ENCODE measurements around the gene MAD1L1.
A peak's percentile ranks its signal among the peaks of the same experiment; 100 is the strongest.

The MAD1L1 gene

GRCh38 chr7:2139004-2139699 lies 93.6 kb downstream of the MAD1L1 start:
- DNase-seq (ENCODE audit: low spot score): no peak

- no peak for DNase-seq (ENCODE audit: low spot score)
Observed at GRCh38 chr7:2138146-2138765, 94.5 kb downstream of the MAD1L1 start.

DNA sequence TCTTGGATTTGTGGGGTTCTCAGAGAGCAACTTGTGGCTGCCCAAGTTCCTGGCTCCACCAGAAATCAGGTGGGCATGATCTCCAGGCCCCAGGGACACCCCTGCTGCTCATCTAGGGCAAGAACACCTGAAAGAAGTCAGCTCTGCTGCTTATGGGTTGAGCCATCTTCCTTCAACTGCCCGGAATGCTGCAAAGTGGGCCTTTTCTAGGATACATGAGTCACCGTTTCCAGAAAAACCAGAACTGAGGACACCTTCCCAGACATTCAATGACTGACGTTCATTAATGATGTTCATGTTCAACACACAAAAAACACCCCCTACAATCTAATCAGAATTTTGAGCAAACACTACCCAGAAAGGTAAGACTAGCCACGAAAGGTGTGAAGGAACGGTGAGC lies 98.0 kb downstream of the MAD1L1 start:
- no peak for DNase-seq (ENCODE audit: low spot score)

- DNase-seq (ENCODE audit: low spot score): no peak
Observed at GRCh38 chr7:2132243-2132642, 100.5 kb downstream of the MAD1L1 start.

- DNase-seq (ENCODE audit: low spot score): no peak
Observed at GRCh38 chr7:2131800-2132199, 100.9 kb downstream of the MAD1L1 start.

DNA sequence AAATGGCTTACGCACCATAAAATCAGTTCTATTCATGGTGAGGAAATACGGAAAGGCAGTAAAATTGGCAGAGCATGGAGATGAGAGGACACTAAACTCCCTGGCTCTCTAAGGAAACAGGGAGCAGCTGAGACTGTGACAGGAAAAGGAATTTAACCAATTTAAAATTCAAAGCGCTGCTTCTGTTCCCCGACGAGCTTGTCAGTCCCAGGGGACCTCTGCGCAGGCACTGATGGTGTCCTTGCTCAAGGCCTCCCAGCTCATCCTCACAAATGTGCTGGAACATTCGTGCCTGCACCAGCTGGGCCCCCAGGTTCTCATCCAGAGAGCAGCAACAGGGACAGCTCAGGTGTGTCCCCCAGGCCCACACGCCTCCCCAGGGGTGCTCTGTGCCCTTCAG lies 101.4 kb downstream of the MAD1L1 start:
- no peak for DNase-seq (ENCODE audit: low spot score)

GRCh38 chr7:2130096-2130375 lies 102.7 kb downstream of the MAD1L1 start:
- DNase-seq (ENCODE audit: low spot score): no peak

GRCh38 chr7:2129323-2130095 lies 103.2 kb downstream of the MAD1L1 start:
- DNase-seq (ENCODE audit: low spot score): peak; percentile 50

DNA sequence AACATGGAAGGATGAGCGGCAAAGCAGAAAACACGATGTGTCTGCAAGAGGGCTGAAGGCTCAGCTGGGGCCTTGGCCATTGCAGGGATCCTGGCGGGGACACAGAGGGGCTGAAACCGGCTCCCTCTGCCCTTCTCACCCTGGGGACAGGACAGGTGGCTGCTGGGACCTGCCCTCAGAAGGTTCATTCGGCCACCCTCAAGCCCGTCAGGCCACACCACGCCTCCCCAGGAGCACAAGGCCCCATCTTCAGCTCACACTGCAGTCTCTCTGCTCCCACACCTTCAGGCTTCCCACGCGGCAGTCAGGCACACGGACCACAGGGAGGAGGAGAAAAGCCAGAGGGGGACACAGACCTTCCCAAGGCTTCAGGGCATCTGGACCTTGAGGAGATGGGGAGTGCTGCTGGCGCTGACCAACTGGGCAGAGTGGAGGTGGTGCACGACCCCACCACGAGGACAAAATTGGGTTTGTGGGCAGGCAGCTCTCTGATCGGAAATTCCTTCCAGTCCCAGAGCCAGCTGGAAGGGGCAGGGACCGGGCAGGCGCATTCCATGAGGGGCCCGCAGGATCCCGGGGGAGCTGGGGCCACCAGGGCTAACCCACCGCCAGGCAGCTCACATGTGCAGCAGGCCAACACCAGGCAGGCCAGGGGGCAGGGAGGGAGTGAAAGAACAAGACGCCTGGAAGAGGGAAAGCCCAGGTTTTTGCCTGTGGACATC lies 104.0 kb downstream of the MAD1L1 start:
- no peak for DNase-seq (ENCODE audit: low spot score)

DNA sequence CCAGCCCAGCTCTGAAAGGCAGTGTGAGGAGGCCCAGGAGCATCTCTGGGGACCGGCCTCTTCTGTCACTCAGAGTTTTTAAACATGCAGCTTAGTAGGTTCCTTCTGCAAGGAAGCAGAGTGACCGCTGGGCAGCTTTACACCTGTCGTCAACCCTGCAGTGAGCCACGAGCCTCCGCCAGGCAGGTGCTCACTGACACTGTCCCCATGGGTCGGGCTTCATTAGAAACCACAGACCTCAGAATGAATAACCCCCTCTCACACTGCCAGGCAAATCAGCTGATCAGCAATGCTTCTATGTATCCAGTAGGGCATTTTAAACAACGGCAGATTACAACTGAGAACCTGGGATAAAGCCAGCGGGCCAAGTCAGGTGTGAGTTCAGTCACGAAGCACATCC lies 106.1 kb downstream of the MAD1L1 start:
- DNase-seq (ENCODE audit: low spot score): no peak

GRCh38 chr7:2125931-2126330 lies 106.8 kb downstream of the MAD1L1 start:
- no peak for DNase-seq (ENCODE audit: low spot score)

DNA sequence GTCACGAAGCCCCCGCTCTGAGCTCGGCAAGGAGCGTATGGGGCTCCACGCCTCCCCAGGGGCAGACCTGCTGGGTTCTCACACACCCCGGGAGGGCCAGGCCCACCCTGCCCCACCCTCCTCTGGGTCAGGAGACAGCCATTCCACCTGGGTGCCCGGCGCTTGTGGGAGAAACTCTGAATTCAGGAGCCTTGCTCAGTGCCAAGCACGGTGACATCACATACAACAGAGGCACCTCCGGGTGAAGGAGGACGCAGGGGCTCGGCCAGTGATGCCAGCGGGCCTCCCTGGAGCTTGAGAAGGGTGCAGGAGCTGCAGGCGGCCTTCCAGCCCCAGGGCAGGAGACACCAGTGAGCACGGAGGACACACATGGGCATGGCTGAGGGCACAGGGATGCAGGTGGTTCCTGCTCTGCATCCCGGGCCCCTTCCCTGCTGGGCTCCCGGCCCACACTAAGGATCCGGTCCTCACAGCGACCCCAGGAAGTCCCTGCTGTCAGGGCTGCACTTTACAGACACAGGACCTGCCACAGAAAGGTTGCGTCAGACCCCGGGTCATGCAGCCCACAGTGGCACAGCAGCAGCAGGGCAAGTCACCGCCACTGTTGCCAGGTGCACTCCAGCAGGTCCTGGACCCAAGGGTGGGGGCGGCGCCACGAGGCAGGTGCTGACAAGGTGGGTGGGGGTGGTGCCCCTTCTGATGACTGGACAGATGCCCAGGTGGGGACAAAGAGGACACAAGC lies 108.0 kb downstream of the MAD1L1 start:
- DNase-seq (ENCODE audit: low spot score): no peak

GRCh38 chr7:2123916-2124315 lies 108.8 kb downstream of the MAD1L1 start:
- no peak for DNase-seq (ENCODE audit: low spot score)

DNA sequence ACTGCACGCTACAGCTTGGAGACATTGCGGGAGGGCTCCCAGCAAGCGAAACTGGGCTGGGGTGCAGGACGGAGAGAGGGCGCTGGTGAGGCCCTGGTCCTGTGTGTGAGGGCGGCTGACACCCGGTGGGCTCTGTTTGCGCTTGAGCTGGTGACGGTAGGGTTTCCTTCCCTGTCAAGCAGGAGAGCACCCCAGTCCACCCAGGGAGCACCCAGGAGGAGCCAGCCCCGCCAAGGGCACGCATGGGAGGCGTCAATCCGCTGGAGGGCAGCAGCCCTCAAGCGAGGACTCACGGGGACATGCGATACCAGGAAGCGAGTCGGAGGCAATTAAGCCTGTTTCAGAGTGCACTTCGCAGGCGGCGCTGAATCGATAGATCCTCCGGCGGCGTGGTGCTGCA lies 109.4 kb downstream of the MAD1L1 start:
- no peak for DNase-seq (ENCODE audit: low spot score)

DNA sequence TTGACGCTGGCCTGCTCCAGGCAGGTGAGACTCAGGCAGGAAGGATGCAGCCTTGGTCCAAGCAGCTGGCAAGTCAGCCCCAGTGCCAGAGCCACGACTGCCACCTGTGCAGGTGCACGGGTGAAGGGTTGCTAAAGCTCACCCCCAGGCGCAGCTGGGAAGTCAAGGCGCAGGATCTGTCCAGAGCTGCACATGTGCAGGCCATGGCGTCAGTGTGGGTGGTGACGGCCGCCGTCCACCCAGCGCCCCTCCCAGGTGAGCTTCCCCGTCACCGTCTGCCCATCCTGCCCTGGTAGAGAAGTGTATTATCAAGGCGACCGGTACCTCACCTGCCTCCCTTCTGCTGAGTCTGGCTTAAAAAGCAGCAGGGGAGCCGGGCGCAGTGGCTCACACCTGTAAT lies 110.1 kb downstream of the MAD1L1 start:
- DNase-seq (ENCODE audit: low spot score): no peak

GRCh38 chr7:2120841-2121830 lies 111.6 kb downstream of the MAD1L1 start:
- DNase-seq (ENCODE audit: low spot score): no peak

- no peak for DNase-seq (ENCODE audit: low spot score)
Observed at GRCh38 chr7:2120251-2120660, 112.5 kb downstream of the MAD1L1 start.

GRCh38 chr7:2118630-2119190 lies 114.0 kb downstream of the MAD1L1 start:
- no peak for DNase-seq (ENCODE audit: low spot score)

- no peak for DNase-seq (ENCODE audit: low spot score)
Observed at GRCh38 chr7:2118056-2118455, 114.7 kb downstream of the MAD1L1 start.

DNA sequence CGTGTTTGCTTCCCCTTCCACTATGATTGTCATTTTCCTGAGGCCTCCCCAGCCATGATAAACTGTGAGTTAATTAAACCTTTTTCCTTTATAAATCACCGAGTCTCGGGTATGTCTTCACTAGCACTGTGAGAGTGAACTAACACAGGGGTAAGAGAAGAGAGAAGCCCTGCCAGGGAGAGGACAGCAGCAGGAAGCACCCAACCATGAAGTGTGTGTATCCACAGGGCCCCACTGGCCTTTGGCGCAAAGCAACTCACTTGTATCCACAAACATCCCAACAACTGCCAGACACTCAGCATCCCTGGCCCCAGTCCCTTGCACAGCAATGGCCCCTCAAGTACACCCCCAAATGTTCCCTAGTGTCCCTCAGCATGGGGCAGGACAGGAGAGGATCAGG lies 115.1 kb downstream of the MAD1L1 start:
- no peak for DNase-seq (ENCODE audit: low spot score)
